GOT3 (cell line): ENCODE results near the gene XRN1.
"Not testable (repeated sequence)": the region's sequence is repeated elsewhere in the genome, so short reads cannot be mapped to it uniquely, and the experiment has no call there.

ENCODE experiments used
- DNase-seq: peaks from one replicate; lab custom pipeline; 2025; ENCODE audit warnings: mixed read lengths; lab: John Stamatoyannopoulos, UW

XRN1 gene, protein sequence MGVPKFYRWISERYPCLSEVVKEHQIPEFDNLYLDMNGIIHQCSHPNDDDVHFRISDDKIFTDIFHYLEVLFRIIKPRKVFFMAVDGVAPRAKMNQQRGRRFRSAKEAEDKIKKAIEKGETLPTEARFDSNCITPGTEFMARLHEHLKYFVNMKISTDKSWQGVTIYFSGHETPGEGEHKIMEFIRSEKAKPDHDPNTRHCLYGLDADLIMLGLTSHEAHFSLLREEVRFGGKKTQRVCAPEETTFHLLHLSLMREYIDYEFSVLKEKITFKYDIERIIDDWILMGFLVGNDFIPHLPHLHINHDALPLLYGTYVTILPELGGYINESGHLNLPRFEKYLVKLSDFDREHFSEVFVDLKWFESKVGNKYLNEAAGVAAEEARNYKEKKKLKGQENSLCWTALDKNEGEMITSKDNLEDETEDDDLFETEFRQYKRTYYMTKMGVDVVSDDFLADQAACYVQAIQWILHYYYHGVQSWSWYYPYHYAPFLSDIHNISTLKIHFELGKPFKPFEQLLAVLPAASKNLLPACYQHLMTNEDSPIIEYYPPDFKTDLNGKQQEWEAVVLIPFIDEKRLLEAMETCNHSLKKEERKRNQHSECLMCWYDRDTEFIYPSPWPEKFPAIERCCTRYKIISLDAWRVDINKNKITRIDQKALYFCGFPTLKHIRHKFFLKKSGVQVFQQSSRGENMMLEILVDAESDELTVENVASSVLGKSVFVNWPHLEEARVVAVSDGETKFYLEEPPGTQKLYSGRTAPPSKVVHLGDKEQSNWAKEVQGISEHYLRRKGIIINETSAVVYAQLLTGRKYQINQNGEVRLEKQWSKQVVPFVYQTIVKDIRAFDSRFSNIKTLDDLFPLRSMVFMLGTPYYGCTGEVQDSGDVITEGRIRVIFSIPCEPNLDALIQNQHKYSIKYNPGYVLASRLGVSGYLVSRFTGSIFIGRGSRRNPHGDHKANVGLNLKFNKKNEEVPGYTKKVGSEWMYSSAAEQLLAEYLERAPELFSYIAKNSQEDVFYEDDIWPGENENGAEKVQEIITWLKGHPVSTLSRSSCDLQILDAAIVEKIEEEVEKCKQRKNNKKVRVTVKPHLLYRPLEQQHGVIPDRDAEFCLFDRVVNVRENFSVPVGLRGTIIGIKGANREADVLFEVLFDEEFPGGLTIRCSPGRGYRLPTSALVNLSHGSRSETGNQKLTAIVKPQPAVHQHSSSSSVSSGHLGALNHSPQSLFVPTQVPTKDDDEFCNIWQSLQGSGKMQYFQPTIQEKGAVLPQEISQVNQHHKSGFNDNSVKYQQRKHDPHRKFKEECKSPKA (N-terminal part only)

DNA sequence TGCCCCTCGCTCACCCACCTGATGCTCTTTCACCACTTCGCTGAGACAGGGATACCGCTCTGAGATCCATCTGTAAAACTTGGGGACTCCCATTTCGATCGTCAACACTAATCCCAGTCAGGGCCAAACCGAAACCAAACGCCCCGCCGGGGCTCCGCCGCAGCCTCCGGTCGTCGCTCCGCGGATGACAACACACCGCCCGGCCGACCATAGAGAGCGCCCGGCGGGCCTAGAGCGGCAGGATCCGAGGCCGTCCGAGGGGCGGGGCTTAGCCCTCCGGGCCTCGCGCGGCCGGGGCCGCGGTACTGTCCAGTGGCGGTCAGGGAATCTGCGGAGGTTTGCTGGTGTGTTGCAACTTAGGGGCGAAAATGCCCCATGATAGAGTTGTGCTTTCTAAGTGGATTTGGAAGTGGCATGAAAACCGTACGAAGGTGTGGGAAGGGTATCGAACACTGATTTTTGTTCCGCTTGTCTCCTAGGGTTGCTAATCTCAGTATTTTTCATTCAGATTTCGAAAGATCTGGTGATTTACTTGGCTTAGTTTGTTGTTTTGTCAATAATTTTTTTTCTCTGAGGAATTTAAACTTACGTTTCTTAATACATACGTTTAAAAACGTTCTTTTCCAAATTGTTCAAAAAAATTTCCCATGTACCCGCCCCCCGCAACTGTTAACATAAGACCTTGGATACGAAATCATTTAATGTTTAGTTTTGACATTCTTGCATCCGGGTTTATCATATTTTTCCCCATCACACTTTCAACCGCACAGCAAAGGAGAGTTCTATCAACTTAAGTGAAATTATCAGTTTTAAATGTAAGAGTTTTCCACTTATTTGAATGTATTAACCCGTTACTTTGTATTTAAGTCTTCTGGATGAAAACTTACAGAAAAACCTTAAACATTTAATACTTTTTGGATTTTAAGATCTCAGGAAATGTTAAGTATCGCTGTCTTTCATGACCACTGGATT, at the start of gene XRN1:
TSS of gene XRN1 (minus strand) at position 186 of the 972 bp plus-strand sequence. CDS start at position 93, 93 bp downstream.
- peak; percentile 94 for DNase-seq

DNA sequence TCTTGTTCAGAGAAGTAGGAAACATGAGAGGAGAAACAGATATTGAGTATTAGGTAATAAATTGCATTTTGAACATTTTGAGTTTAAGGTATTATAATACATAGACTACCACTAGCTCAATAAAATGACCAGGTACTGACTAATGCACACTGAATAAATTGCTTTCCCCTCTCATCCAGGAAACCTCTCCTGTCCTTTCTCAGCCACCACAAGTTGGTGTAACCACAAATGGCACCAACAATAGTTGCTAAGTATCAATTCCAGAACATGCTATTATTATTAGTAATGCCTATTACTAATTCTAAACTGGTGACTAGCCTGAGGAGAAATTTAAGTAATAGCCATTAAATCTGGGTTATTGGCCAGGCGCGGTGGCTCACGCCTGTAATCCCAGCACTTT, 47.3 kb upstream of the XRN1 start:
- no peak for DNase-seq

DNA sequence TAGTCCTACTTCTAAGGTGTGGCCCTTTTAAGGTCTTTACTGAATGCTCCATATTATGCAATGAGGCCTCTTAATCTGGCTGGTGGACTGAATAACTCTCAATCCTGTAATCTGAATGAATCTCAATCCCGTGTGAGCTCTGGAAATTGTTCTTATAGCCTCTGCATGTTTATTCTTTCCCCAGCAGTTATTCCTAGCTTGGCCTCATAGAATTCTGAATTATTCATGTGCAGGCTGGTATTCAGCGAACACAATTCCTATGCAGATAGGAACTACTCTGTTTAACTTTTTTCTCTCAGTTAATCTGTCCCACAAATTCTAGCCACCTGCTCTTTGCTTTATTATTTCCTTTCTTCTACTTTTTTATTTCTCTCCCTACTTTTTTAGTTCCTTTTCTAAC, 44.3 kb upstream of the XRN1 start:
- no peak for DNase-seq

DNA sequence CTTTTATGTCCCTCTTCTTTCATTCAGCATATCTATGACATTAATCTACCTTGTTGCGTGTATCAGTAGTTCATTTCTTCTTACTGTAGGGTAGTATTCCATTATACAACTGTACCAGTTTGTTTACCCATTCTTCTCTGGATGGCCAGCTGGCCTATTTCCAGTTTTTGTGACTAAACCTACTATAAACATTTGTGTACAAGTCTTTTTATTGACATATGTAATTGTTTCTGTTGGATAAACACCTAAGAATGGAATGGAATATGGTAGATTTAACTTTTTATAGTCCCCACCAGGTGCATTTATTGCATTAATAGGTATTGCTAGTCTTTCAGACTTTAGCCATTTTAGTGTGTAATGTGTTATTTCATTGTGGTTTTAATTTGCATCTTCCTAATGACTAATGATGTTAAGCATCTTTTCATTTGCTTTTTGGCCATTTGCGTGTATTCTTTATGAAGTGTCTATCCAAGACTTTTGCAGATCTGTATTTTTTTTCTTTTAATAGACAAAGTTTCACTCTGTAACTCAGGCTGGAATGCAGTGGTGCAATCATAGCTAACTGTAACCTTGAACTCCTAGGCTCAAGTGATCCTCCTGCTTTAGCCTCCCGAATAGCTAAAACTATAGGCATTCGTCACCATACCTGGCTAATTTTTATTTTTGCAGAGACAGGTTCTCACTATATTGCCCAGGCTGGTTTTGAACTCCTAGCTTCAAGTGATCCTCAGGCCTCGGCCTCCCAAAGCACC, 41.9 kb upstream of the XRN1 start:
- DNase-seq: no peak

DNA sequence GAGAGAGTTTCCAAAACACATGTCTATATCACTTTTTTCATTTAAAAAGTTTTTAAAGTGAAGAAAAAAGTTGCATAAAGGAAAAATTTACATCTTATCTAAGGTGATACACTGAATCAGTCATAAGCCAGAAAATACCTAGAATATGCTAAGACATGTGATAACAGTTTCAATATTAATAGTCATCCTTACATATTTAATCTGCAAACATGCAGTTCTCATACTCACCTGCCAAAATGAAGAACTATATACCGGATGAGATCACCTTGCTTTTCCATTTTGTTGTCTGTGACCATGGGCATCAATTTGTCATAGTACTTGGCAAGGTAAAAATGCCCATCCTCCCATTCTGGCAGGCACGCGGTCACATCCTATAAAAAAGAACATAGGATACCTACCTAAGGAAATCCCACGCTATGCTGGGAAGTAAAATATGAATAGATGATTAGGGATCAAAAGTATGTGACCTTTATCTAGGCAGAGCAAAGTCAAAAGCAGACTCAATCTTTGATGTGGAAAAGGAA, 37.1 kb upstream of the XRN1 start:
- no peak for DNase-seq

DNA sequence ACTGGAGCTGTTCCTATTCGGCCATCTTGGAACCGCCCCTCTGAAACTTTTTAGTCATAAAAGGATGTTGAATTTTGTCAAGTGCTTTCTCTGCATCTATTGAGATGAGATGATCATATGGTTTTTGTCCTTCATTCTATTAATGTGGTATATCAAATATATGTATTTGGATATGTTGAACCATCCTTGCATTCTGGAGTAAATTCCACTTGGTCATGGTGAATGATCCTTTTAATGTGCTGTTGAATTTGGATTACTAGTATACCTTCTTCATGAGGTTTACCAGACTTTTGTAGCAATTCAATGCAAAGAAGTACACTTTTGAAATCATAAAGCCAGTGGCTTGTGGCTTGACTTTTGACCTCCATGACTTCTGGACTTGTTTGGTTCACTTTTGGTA, 33.4 kb upstream of the XRN1 start:
- no peak for DNase-seq

DNA sequence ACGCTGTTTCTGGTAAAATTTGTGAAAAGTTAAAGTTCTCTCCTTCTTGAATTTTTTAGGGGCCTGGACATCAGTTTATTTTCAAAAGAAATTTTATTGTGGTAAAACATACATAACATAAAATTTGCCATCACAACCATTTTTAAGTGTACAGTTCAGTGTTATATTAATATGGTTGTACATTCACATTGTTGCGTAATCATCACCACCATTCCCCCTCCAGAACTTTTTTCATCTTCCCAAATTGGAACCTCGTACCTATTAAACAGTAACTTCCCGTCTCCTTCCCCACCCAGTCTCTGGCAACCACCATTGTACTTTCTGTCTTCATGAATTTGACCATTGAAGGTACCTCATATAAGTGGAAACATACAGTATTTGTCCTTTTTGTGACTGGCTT, 23.0 kb upstream of the XRN1 start:
- DNase-seq: no peak

DNA sequence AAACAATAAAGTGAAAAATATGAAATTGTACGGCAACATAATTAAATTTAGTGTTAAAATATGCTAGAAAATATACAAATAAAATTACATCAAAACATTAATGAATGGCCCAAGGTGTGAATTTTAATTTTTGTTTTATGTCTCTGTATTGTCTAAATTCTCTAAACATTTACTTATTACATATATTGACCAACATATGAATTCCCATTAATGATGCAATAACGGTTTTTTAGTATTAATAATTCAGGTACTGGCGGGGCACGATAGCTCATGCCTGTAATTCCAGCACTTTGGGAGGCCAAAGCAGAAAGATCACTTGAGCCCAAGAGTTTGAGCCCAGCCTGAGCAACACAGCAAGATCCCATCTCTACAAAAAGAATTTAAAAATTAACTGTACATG, 20.6 kb upstream of the XRN1 start:
- DNase-seq: no peak

DNA sequence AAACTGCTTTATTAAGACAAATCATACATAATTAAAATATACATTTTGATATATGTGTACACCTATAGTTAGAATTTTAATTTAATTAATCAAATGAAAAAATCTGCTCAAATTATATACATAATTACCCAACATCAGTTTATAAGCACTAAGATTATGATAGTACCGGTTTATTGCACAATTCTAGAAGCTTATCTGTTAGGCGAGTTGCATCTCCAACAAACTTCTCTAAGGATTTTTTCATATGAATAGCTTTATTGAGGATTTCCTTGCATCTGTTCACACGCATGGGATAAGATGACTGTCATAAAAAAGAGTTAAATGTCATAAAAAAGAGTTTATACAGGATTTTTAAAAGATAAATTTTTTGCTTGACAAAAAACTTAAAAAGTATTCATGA, 19.9 kb upstream of the XRN1 start:
- DNase-seq: no peak

DNA sequence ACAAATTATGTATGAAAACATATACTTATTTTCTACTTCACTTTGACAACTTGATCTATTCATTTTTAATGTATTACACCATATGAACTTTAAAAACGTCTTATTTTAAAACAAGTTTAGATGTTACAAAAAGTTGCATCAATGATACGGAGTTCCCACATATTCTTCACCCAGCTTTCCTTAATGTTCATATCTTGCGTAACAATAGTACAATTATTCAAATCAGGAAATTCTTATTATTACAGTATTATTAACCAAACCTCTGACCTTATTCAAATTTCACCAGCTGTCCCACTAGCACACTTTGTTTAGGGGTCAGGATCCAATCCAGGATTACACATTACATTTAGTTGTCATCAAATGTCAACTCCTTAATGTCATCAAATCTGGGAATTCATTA, 12.9 kb upstream of the XRN1 start:
- no peak for DNase-seq

DNA sequence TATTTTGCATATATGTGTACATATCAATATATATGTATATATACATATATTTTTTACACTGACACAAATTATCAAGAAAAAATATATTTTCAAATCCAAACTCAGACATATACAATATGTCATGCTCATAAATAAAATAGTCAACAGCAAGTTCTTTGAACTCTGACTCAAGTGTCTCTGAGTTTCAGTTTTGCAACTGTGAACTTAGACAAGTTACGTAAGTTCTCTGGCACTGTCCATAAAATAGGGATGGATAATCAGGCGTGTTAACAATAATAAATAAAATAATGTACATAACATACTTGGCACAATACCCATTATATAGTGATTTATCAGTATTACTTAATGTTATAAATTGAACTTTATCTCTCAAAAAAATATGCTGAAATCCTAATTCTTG, 12.1 kb upstream of the XRN1 start:
- no peak for DNase-seq

DNA sequence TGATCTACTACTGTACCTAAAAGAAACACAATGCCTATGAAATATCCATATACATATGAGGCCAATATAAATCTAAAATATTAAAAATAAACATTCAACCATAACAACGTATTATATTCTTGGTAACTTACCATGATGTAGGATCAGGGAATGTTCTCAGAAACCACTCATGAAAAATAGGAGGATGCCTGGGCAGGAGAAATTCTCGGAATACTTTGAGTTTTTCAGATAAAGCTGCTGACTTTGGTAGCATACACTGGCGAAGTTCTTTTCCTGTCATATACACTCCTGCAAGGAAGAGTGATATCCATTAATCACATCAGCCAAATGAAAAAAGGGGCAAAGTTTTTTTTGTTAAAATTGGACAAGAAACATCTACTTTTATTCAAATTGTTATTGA, 11.3 kb upstream of the XRN1 start:
- no peak for DNase-seq

DNA sequence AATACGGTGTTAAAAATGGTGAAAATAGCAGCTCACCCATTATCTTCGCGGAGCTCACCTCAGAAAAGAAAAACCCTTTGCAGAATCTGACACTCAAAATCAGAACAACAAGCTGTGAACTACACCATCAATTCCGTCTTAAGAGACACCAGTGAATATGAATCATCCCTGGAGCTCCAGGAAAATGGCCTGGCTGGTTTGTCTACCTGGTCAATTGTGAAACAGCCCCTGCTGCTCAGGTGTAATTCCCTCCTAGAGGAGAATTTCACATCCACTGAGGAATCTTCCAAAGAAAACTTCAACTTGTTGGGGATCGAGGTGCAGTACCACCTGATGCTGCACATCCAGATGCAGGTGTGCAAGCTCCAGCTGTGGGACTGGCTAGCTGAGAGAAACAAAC, 3.0 kb upstream of the XRN1 start:
- no peak for DNase-seq

DNA sequence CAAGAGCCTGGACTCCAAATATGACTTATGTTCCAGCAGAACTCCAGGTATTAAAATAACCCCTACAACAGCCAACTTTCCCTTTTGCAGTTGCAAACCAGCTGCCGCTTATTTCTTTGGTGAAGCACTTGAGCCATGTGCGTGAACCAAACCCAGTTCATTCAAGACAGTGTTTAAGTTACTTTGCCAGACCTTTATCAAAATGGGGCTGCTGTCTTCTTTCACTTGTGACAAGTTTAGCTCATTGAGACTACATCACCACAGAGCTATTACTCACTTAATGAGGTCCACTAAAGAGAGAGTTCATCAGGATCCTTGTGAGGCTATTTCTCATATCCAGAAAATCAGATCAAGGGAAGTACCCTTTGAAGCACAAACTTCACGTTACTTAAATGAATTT, 2.4 kb upstream of the XRN1 start:
- DNase-seq: no peak

DNA sequence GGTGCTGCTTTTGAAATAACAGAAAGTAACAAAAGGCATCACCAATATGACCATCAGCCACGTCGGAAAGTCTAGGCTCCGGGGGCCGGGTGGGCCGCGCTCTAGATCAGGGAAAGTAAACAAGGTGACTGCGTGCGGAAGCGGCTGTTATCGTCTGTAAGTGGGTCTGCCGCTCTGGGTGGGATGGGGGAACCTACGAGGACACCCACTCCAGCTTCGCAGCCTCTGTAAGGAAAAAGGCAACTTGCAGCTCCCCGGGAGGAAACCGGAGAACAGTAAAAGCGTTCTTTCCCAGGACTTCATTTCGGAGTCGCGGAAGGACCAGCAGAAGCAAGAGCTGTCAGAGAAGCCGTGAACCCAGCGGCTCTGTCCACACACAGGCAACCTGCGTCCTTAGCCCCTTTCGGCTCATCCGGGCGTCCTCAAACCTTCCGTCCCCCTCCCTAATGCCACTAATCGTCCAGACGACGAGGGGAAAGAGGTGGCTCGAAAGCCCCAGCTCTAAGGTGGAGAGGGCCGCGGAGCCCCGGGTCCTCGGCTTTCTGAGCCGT, 461 bp downstream of the XRN1 start:
- peak; percentile 31 for DNase-seq

DNA sequence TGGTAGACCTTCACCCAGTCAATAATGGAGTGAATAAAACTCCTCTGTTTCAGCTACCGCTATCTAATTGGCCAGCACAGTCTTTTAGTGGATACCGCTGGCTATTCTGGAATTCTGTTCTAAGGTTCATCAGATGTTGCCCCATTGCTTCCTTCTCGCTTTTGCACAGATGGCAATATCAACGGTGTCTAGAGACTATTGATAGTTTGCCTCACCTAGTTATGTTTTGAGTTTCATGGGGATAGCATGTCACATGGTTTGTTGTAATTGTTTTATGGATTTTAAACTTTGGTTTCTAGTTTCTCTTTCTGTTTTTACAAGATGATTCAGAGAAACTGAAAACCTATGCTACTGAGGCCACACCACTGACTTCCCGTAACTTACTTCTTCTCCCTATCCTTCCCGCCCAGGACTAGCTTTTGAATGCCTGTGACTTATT, 2.0 kb downstream of the XRN1 start:
- no peak for DNase-seq

DNA sequence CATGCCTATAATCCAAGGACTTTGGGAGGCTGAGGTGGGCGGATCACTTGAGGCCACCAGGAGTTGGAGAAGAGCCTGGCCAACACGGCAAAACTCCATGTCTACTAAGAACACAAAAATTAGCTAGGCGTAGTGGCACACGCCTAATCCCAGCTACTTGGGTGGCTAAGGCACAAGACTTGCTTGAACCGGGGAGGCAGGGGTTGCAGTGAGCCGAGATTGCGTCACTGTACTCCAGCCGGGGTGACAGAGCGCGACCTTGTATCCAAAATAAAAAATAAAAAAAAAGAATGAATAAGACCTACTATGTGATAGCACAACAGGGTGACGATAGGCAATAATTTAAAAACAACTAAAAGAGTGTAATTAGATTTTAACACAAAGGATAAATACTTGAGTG, 3.5 kb downstream of the XRN1 start:
- DNase-seq: no peak

DNA sequence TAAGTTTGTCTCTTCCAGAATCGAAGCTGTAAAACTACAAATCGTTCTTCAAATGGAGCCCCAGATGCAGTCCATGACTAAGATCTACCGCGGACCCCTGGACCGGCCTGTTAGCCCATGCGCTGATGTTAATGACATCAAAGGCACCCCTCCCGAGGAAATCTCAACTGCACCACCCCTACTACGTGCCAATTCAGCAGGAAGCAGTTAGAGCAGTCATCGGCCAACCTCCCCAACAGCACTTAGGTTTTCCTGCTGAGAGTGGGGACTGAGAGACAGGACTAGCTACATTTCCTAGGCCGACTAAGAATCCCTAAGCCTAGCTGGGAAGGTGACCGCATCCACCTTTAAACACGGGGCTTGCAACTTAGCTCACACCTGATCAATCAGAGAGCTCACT, 4.8 kb downstream of the XRN1 start:
- not testable (repeated sequence) for DNase-seq

DNA sequence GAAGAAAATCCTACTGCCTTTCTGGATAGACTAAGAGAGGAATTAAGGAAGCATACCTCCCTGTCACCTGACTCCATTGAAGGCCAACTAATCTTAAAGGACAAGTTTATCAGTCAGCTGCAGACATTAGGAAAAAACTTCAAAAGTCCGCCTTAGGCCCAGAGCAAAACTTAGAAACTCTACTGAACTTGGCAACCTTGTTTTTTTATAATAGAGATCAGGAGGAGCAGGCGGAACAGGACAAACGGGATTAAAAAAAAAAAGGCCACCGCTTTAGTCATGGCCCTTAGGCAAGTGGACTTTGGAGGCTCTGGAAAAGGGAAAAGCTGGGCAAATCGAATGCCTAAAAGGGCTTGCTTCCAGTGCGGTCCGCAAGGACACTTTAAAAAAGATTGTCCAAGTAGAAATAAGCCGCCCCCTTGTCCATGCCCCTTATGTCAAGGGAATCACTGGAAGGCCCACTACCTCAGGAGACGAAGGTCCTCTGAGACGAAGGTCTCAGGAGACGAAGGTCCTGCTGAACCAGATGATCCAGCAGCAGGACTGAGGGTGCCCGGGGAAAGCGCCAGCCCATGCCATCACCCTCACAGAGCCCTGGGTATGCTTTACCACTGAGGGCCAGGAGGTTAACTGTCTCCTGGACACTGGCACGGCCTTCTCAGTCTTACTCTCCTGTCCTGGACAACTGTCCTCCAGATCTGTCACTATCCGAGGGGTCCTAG, 8.2 kb downstream of the XRN1 start:
- DNase-seq: not testable (repeated sequence)
